ENCODE results near the gene MGST1. TPM values are rescaled to one million over a fixed set of nuclear protein-coding genes. Genes with fewer than 3 reads are reported as not detected.

The MGST1 gene
- total and polyA plus RNA-seq, 4 donors = 84.6 to 2,615 (median 1,043) TPM

- TF ChIP-seq ATF3 (IDR thresholded peaks at IDR 0.05) (no peak), FOXA2 (IDR thresholded peaks at IDR 0.05) (no peak), SP1 (IDR thresholded peaks at IDR 0.05) (no peak), ZBTB33 (IDR thresholded peaks at IDR 0.05) (no peak), YY1 (IDR thresholded peaks at IDR 0.05) (no peak), EGR1 (IDR thresholded peaks at IDR 0.05; ENCODE audit: low read depth in 2 of 2) (no peak), REST (IDR thresholded peaks at IDR 0.05) (no peak)
- Histone ChIP-seq H3K27me3 (ENCODE audit: control insufficient read depth in 4 of 4, insufficient read depth in 4 of 4, low read length in 3 of 4) (no peaks in the 10 kb centered on the region), H3K9ac (ENCODE audit: low read depth in 1 of 2, low read length in 2 of 2) (no peak overlapping the region), H3K27ac (ENCODE audit: low read depth in 1 of 2, low read length in 2 of 2) (no peak overlapping the region), H3K4me3 (ENCODE audit: low read depth in 1 of 3, low read length in 3 of 3) (no peak overlapping the region), H3K4me1 (ENCODE audit: control insufficient read depth in 4 of 4, insufficient read depth in 4 of 4, low read length in 3 of 4) (peaks cover 0 to 7% (median 4%) of the 10 kb centered on the region in 4 donors), H3K36me3 (ENCODE audit: control insufficient read depth in 4 of 4, insufficient read depth in 3 of 4, low read depth in 1 of 4, low read length in 3 of 4) (no peaks in the 10 kb centered on the region), H3K9me3 (ENCODE audit: control insufficient read depth in 4 of 4, low read length in 3 of 4) (peaks cover 0 to 4% (median 0%) of the 10 kb centered on the region in 4 donors)
- WGBS = 92% methylated on average over 3 of the region's 3 CpGs
- no peak for DNase-seq (ENCODE audit: low spot score)
Observed at GRCh38 chr12:16324772-16325171, 22.7 kb upstream of the MGST1 start.

- no peak for DNase-seq (ENCODE audit: low spot score)
- no peak overlapping the region for H3K9ac ChIP-seq (ENCODE audit: low read depth in 1 of 2, low read length in 2 of 2)
- no peaks in the 10 kb centered on the region for H3K27me3 ChIP-seq (ENCODE audit: control insufficient read depth in 4 of 4, insufficient read depth in 4 of 4, low read length in 3 of 4)
- TF ChIP-seq FOXA1 (IDR thresholded peaks at IDR 0.05) (no peak), NR2F2 (IDR thresholded peaks at IDR 0.05) (no peak), CTCF (IDR thresholded peaks at IDR 0.05; ENCODE audit: low read depth, low read length, missing input control) (no peak), REST (IDR thresholded peaks at IDR 0.05) (no peak), SP1 (IDR thresholded peaks at IDR 0.05) (no peak), YY1 (IDR thresholded peaks at IDR 0.05) (no peak), ATF3 (IDR thresholded peaks at IDR 0.05) (no peak), EGR1 (IDR thresholded peaks at IDR 0.05; ENCODE audit: low read depth in 2 of 2) (no peak), TAF1 (conservative IDR thresholded peaks at IDR 0.05) (no peak), MAX (IDR thresholded peaks at IDR 0.05) (no peak), HNF4G (IDR thresholded peaks at IDR 0.05) (no peak), ZBTB33 (IDR thresholded peaks at IDR 0.05) (no peak), GABPA (IDR thresholded peaks at IDR 0.05 in 1 of 2, conservative IDR thresholded peaks at IDR 0.05 in 1 of 2) (no peak), JUND (IDR thresholded peaks at IDR 0.05) (no peak), FOXA2 (IDR thresholded peaks at IDR 0.05) (no peak), RXRA (IDR thresholded peaks at IDR 0.05) (no peak), HNF4A (conservative IDR thresholded peaks at IDR 0.05) (no peak), RAD21 (IDR thresholded peaks at IDR 0.05) (no peak)
- WGBS = 43% methylated on average over 3 of the region's 3 CpGs
- peaks cover 1 to 9% (median 4%) of the 10 kb centered on the region in 4 donors for H3K4me1 ChIP-seq (ENCODE audit: control insufficient read depth in 4 of 4, insufficient read depth in 4 of 4, low read length in 3 of 4)
- peaks cover 0 to 4% (median 0%) of the 10 kb centered on the region in 4 donors for H3K9me3 ChIP-seq (ENCODE audit: control insufficient read depth in 4 of 4, low read length in 3 of 4)
- H3K4me3 ChIP-seq (ENCODE audit: low read depth in 1 of 3, low read length in 3 of 3) = no peak overlapping the region
- H3K36me3 ChIP-seq (ENCODE audit: control insufficient read depth in 4 of 4, insufficient read depth in 3 of 4, low read depth in 1 of 4, low read length in 3 of 4) = no peaks in the 10 kb centered on the region
- no peak overlapping the region for H3K27ac ChIP-seq (ENCODE audit: low read depth in 1 of 2, low read length in 2 of 2)
Observed at GRCh38 chr12:16325426-16325825, 22.0 kb upstream of the MGST1 start.
